Measurements from ENCODE around the gene EPN2.

- TF ChIP-seq CTCF (IDR thresholded peaks at IDR 0.05) (no peak), POLR2A (IDR thresholded peaks at IDR 0.05) (no peak)
Measured at GRCh38 chr17:19381361-19381740, 144.2 kb downstream of the EPN2 start.

All from testis (tissue), 2 donors.